Smooth muscle cell (in vitro differentiated cells): ENCODE results near the gene COL6A2. TPM values are rescaled to one million over a fixed set of nuclear protein-coding genes. Genes with fewer than 3 reads are reported as not detected.

Experiments
- DNase-seq: peaks from one replicate; lab custom pipeline; 2025; ENCODE audit not compliant: unreplicated experiment; lab: John Stamatoyannopoulos, UW
- H2AFZ ChIP-seq: fragments of 200-600 bp; sonication (generic); 2 replicates; pipeline ENCODE4 v1.6.0; 2016; ENCODE audit warnings: antibody characterized with exemption, low read depth, mild to moderate bottlenecking
- H3F3A ChIP-seq: fragments of 200-600 bp; sonication (generic); 2 replicates; pipeline ENCODE4 v1.6.0; 2017; ENCODE audit warnings: antibody characterized with exemption, low read depth
- H3K27ac ChIP-seq: fragments of 200-600 bp; sonication (generic); 2 replicates; pipeline ENCODE4 v1.5.1; 2016; ENCODE audit warnings: low read depth, mild to moderate bottlenecking
- H3K27me3 ChIP-seq: fragments of 200-600 bp; sonication (generic); 2 replicates; pipeline ENCODE4 v1.6.1; 2016; ENCODE audit warnings: low read depth, mild to moderate bottlenecking
- H3K36me3 ChIP-seq: fragments of 200-600 bp; sonication (generic); 2 replicates; pipeline ENCODE4 v1.5.1; 2016; ENCODE audit warnings: low read depth
- H3K4me1 ChIP-seq: fragments of 200-600 bp; sonication (generic); 2 replicates; pipeline ENCODE4 v1.5.1; 2016; ENCODE audit warnings: low read depth
- H3K4me2 ChIP-seq: fragments of 200-600 bp; sonication (generic); 2 replicates; pipeline ENCODE4 v1.6.0; 2016; ENCODE audit warnings: mild to moderate bottlenecking
- H3K4me3 ChIP-seq: fragments of 200-600 bp; sonication (generic); 2 replicates; pipeline ENCODE4 v1.5.1; 2016; ENCODE audit warnings: mild to moderate bottlenecking
- H3K79me2 ChIP-seq: fragments of 200-600 bp; sonication (generic); 2 replicates; pipeline ENCODE4 v1.6.0; 2016; ENCODE audit warnings: low read depth, mild to moderate bottlenecking
- H3K9ac ChIP-seq: fragments of 200-600 bp; sonication (generic); 2 replicates; pipeline ENCODE4 v1.6.0; 2016; ENCODE audit warnings: low read depth
- H3K9me3 ChIP-seq: fragments of 200-600 bp; sonication (generic); replicated peaks from 2 replicates; pipeline ENCODE4 v1.5.1; 2016; ENCODE audit warnings: low read depth
- H4K20me1 ChIP-seq: fragments of 200-600 bp; sonication (generic); 2 replicates; pipeline ENCODE4 v1.6.0; 2016; ENCODE audit warnings: low read depth
- WGBS: methylation state at CpG from one replicate; pipeline ENCODE4 v1.1.7; 2016; ENCODE audit warnings: low lambda C conversion rate; 5-methylcytosine and 5-hydroxymethylcytosine counted together
- polyA plus RNA-seq: library from polyadenylated mRNA; unstranded; fragments of >200 nt; fragmentation: Nextera tagmentation; extraction: Ambion mirVana; gene quantifications from 2 replicates; pipeline ENCODE4 v1.2.1, GENCODE V29; 2016
- total RNA-seq: library from RNA; depleted of rRNA; stranded (reverse); fragments of >200 nt; gene quantifications from 2 replicates; pipeline ENCODE4 v1.2.3, GENCODE V29; 2014
- TF ChIP-seq, protein P1 (sequence below): fragments of 200-600 bp; sonication (generic); IDR thresholded peaks from 2 replicates; pipeline ENCODE4 v1.5.1; 2017; ENCODE audit warnings: borderline replicate concordance, mild to moderate bottlenecking, antibody characterized with exemption; ENCODE audit not compliant: insufficient read depth, poor library complexity, severe bottlenecking

The COL6A2 gene
- total and polyA plus RNA-seq, 2 experiments from 2014 or later: 1,570 to 4,089 TPM

DNA sequence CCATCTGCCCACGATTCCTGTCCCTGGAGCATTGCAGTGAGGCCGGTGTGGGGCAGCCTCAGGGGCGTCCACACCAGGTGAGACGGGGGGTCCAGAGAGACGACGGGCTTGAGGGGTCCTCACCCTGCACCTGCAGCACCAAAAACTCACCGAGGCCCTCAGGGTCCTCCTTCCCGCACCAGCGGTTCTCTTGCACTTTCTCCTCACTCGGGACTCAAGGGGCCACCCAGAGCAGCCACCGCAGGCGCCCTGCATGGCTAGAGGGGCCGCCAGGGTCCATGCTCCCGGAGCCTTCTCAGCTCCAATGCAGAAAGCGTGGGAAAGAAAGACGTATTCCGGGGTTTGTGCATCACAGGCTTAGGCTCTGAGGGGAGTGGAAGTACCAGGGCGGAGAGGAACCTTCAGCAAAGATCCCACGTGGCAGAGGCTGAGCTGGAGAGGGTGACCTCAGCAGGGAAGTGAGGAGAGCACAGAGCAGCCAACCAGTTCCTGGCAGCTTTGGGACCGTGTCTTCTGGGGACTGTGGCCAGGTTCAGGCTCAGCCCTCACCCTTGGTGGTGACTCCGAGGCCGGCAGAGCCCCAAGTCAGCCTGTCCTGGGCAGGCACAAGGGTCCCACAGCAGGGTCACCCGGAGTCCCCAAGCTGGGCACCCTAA lies 19.5 kb upstream of the COL6A2 start:
- Histone ChIP-seq H3K4me2 (peak overlapping the region; percentile 12), H2AFZ (no peak overlapping the region), H3K36me3 (no peaks in the 10 kb centered on the region), H3K27me3 (no peaks in the 10 kb centered on the region), H3K79me2 (no peaks in the 10 kb centered on the region), H3K9ac (peak overlapping the region; percentile 81), H3K9me3 (no peaks in the 10 kb centered on the region), H4K20me1 (no peaks in the 10 kb centered on the region), H3F3A (peaks cover 6% of the 10 kb centered on the region), H3K4me3 (no peak overlapping the region), H3K27ac (peak overlapping the region; percentile 90), H3K4me1 (no peaks in the 10 kb centered on the region)
- no peak for DNase-seq
- 89% methylated on average over 23 of the region's 23 CpGs for WGBS
- TF ChIP-seq, protein P1, sequence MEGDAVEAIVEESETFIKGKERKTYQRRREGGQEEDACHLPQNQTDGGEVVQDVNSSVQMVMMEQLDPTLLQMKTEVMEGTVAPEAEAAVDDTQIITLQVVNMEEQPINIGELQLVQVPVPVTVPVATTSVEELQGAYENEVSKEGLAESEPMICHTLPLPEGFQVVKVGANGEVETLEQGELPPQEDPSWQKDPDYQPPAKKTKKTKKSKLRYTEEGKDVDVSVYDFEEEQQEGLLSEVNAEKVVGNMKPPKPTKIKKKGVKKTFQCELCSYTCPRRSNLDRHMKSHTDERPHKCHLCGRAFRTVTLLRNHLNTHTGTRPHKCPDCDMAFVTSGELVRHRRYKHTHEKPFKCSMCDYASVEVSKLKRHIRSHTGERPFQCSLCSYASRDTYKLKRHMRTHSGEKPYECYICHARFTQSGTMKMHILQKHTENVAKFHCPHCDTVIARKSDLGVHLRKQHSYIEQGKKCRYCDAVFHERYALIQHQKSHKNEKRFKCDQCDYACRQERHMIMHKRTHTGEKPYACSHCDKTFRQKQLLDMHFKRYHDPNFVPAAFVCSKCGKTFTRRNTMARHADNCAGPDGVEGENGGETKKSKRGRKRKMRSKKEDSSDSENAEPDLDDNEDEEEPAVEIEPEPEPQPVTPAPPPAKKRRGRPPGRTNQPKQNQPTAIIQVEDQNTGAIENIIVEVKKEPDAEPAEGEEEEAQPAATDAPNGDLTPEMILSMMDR: no peak

DNA sequence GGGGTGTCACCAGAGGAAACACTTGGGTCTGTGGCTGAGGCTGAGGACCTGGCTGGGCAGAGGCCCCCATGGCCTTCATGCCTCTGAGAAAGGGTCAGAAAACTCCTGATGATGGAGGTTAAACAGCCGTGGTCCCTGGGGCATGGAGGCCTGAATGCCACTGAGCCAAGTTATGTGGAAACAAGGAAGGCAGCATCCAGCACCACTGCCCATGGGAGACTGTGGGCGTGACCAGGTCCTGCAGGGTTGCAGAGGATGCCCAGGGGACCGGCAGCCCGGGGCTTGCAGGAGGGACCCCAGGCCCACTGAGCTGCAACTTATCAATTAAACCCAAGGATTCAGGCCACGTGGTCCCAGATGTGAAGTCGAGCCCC lies 18.9 kb upstream of the COL6A2 start:
- no peak overlapping the region for H2AFZ ChIP-seq
- no peaks in the 10 kb centered on the region for H4K20me1 ChIP-seq
- H3K27me3 ChIP-seq: no peaks in the 10 kb centered on the region
- peak overlapping the region; percentile 12 for H3K4me2 ChIP-seq
- H3K9ac ChIP-seq: peak overlapping the region; percentile 81
- no peak overlapping the region for H3K4me3 ChIP-seq
- H3K27ac ChIP-seq: peak overlapping the region; percentile 90
- no peaks in the 10 kb centered on the region for H3K4me1 ChIP-seq
- DNase-seq: no peak
- peaks cover 6% of the 10 kb centered on the region for H3F3A ChIP-seq
- H3K36me3 ChIP-seq: no peaks in the 10 kb centered on the region
- no peaks in the 10 kb centered on the region for H3K9me3 ChIP-seq
- TF ChIP-seq, protein P1: no peak
- no peaks in the 10 kb centered on the region for H3K79me2 ChIP-seq
- 44% methylated on average over 6 of the region's 6 CpGs for WGBS

DNA sequence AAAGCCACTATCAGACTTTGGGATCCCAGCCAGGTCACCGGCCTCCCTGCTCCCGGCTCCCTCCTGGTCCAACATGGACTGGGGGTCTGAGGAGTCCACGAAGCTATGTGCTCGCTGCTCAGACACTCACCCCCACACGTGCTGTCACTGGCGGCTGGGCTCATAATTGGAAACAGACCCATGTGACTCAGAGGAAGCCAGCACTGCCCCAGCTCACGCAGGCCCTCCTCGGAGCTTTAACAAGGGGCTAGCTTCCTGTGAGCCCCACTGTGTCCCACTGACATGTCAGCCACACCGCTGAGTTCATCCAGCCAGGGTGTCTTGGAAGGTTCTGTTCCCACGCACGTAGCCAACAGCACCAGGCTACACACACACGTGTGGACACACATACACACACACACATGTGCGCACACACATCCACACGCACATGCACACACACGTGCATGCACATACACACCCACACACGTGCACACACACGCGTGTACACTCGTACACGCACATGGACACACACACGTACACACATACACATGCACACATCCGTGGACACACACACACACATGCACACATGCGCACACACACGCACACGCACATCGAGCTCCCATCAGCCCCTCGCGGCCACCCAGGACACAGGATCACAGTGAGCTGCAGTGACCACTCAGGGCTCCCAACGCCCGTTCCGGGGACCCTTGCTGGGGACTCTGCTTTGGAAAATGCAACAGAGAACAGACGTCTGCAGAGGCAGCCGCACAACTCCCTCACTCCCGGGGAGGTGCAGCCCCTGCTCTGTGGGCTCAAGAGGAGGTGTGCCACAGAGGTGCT lies 18.4 kb upstream of the COL6A2 start:
- WGBS: 61% methylated on average over 33 of the region's 34 CpGs
- H3K27ac ChIP-seq: peak overlapping the region; percentile 90
- no peaks in the 10 kb centered on the region for H3K9me3 ChIP-seq
- H3K4me3 ChIP-seq: no peak overlapping the region
- peak; percentile 56 for DNase-seq
- H3K4me2 ChIP-seq: peak overlapping the region; percentile 4
- TF ChIP-seq, protein P1: no peak
- no peak overlapping the region for H2AFZ ChIP-seq
- H3K9ac ChIP-seq: peak overlapping the region; percentile 81
- no peaks in the 10 kb centered on the region for H3K79me2 ChIP-seq
- no peaks in the 10 kb centered on the region for H3K27me3 ChIP-seq
- H3F3A ChIP-seq: peaks cover 6% of the 10 kb centered on the region
- H4K20me1 ChIP-seq: no peaks in the 10 kb centered on the region
- no peaks in the 10 kb centered on the region for H3K4me1 ChIP-seq
- no peaks in the 10 kb centered on the region for H3K36me3 ChIP-seq
